ENCODE results near the gene MTPN. TPM values are rescaled to one million over a fixed set of nuclear protein-coding genes. Genes with fewer than 3 reads are reported as not detected.

MTPN gene
- total RNA-seq, 1 donor: 172 TPM

- H3K4me3 ChIP-seq (ENCODE audit: low read depth, low read length): no peak overlapping the region
- TF ChIP-seq, protein P1, sequence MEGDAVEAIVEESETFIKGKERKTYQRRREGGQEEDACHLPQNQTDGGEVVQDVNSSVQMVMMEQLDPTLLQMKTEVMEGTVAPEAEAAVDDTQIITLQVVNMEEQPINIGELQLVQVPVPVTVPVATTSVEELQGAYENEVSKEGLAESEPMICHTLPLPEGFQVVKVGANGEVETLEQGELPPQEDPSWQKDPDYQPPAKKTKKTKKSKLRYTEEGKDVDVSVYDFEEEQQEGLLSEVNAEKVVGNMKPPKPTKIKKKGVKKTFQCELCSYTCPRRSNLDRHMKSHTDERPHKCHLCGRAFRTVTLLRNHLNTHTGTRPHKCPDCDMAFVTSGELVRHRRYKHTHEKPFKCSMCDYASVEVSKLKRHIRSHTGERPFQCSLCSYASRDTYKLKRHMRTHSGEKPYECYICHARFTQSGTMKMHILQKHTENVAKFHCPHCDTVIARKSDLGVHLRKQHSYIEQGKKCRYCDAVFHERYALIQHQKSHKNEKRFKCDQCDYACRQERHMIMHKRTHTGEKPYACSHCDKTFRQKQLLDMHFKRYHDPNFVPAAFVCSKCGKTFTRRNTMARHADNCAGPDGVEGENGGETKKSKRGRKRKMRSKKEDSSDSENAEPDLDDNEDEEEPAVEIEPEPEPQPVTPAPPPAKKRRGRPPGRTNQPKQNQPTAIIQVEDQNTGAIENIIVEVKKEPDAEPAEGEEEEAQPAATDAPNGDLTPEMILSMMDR (IDR thresholded peaks at IDR 0.05; ENCODE audit: insufficient read depth, low read length): no peak
- DNase-seq (ENCODE audit: low read depth): no peak
Observed at GRCh38 chr7:135917721-135918120, 59.4 kb downstream of the MTPN start.

DNA sequence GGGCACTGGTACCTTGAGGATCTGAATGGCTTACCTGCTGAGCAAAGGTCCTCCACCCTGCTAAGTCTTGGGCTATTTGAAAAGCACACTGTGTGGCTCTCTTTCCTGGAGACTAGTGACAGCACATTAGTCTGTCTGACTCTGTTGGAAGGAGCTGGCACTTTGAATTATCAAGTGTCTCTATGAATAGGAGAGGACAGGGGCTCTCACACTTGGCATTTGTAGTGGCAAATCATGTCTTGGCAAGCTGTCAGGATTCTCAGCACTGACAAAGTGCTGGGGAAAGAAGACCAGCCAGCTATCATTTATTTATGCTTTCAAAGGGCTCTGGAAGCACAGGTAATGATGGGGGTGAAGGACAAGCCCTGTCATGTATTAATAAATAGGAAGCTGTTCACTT, 62.8 kb downstream of the MTPN start:
- no peak for DNase-seq (ENCODE audit: low read depth)
- TF ChIP-seq, protein P1 (IDR thresholded peaks at IDR 0.05; ENCODE audit: insufficient read depth, low read length): no peak
- no peak overlapping the region for H3K4me3 ChIP-seq (ENCODE audit: low read depth, low read length)

DNA sequence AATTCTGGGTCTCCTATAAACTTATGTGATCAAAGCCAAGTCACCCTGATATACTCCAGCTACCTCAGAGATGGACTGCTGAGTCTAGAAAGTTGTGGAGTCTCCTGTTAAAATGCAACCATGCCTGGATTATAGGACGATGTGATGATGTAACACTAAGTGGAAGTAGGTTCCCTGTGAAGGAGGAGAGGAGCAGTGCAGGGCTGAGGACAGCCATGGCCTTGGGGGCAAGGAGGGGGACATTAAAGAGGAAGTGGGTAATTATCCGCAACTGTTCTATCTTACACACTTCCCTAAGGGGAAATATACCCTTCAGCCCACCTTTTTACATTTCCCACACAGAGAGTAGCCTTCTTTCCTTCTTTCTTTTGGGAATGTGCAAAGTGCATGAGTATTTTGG, 63.8 kb downstream of the MTPN start:
- DNase-seq (ENCODE audit: low read depth): no peak
- H3K4me3 ChIP-seq (ENCODE audit: low read depth, low read length): no peak overlapping the region
- TF ChIP-seq, protein P1 (IDR thresholded peaks at IDR 0.05; ENCODE audit: insufficient read depth, low read length): no peak

GRCh38 chr7:135911099-135911498, 66.1 kb downstream of the MTPN start:
- H3K4me3 ChIP-seq (ENCODE audit: low read depth, low read length): no peak overlapping the region
- TF ChIP-seq, protein P1 (IDR thresholded peaks at IDR 0.05; ENCODE audit: insufficient read depth, low read length): no peak
- DNase-seq (ENCODE audit: low read depth): peak; percentile 9

- TF ChIP-seq, protein P1 (IDR thresholded peaks at IDR 0.05; ENCODE audit: insufficient read depth, low read length): no peak
Observed at GRCh38 chr7:135910393-135911036, 66.6 kb downstream of the MTPN start.

GRCh38 chr7:135905858-135906257, 71.3 kb downstream of the MTPN start:
- no peak overlapping the region for H3K4me3 ChIP-seq (ENCODE audit: low read depth, low read length)
- no peak for DNase-seq (ENCODE audit: low read depth)
- TF ChIP-seq, protein P1 (IDR thresholded peaks at IDR 0.05; ENCODE audit: insufficient read depth, low read length): no peak

More at GRCh38 chr7:135910393-135911036, 66.6 kb downstream of the MTPN start:
- no peak for DNase-seq (ENCODE audit: low read depth)
- no peak overlapping the region for H3K4me3 ChIP-seq (ENCODE audit: low read depth, low read length)

GRCh38 chr7:135905355-135905754, 71.8 kb downstream of the MTPN start:
- no peak overlapping the region for H3K4me3 ChIP-seq (ENCODE audit: low read depth, low read length)
- TF ChIP-seq, protein P1 (IDR thresholded peaks at IDR 0.05; ENCODE audit: insufficient read depth, low read length): no peak
- no peak for DNase-seq (ENCODE audit: low read depth)
